Liver (tissue), 9 donors: ENCODE measurements around the gene BATF. TPM values are rescaled to one million over a fixed set of nuclear protein-coding genes. Genes with fewer than 3 reads are reported as not detected.

Experiments used
- DNase-seq: peaks from one replicate; pipeline ENCODE4 v3.0.0-alpha.2; 2017; ENCODE audit warnings: low spot score
- H3K27ac ChIP-seq, 2 donors: one replicate each; pipeline ENCODE4 v1.7.0; 2013; ENCODE audit warnings: inconsistent platforms in 2 of 2, low read length in 2 of 2, control low read depth in 1 of 2, low read depth in 1 of 2, mild to moderate bottlenecking in 1 of 2
- H3K27me3 ChIP-seq, 4 donors: one replicate each; pipeline versions ENCODE4 v1.6.1 to v1.7.0; 2013; ENCODE audit warnings: low read length in 3 of 4, inconsistent platforms in 1 of 4, mild to moderate bottlenecking in 1 of 4, moderate library complexity in 1 of 4; ENCODE audit not compliant: control insufficient read depth in 4 of 4, insufficient read depth in 4 of 4
- H3K36me3 ChIP-seq, 4 donors: one replicate each; pipeline versions ENCODE4 v1.6.1 to v1.7.0; 2013; ENCODE audit warnings: low read length in 3 of 4, mild to moderate bottlenecking in 3 of 4, low read depth in 1 of 4, moderate library complexity in 1 of 4; ENCODE audit not compliant: control insufficient read depth in 4 of 4, insufficient read depth in 3 of 4
- H3K4me1 ChIP-seq, 4 donors: one replicate each; pipeline versions ENCODE4 v1.6.1 to v1.7.0; 2013; ENCODE audit warnings: low read length in 3 of 4, mild to moderate bottlenecking in 3 of 4, moderate library complexity in 1 of 4; ENCODE audit not compliant: control insufficient read depth in 4 of 4, insufficient read depth in 4 of 4
- H3K4me3 ChIP-seq, 3 donors: one replicate each; pipeline versions ENCODE4 v1.6.1 to v1.7.0; 2013; ENCODE audit warnings: low read length in 3 of 3, control low read depth in 1 of 3, low read depth in 1 of 3, mild to moderate bottlenecking in 1 of 3
- H3K9ac ChIP-seq, 2 donors: one replicate each; pipeline ENCODE4 v1.7.0; 2013; ENCODE audit warnings: low read length in 2 of 2, mild to moderate bottlenecking in 2 of 2, moderate library complexity in 2 of 2, control low read depth in 1 of 2, low read depth in 1 of 2
- H3K9me3 ChIP-seq, 4 donors: one replicate each; pipeline versions ENCODE4 v1.6.1 to v1.7.0; 2013; ENCODE audit warnings: low read length in 3 of 4; ENCODE audit not compliant: control insufficient read depth in 4 of 4
- ATF3 ChIP-seq: IDR thresholded peaks from 2 replicates; pipeline ENCODE4 v1.6.1; 2016; ENCODE audit warnings: antibody characterized with exemption
- CTCF ChIP-seq: fragments of 150-350 bp; IDR thresholded peaks from 2 replicates; pipeline ENCODE4 v1.5.1; 2017; ENCODE audit warnings: improper control_type of control experiment, low read depth, low read length; ENCODE audit not compliant: missing input control
- EGR1 ChIP-seq, 2 donors: IDR thresholded peaks; 2 replicates each; pipeline ENCODE4 v1.6.1; 2016 to 2018; ENCODE audit warnings: antibody characterized with exemption in 2 of 2, low read depth in 2 of 2
- FOXA1 ChIP-seq: IDR thresholded peaks from 2 replicates; pipeline ENCODE4 v1.6.1; 2016; ENCODE audit warnings: antibody characterized with exemption
- HNF4A ChIP-seq, 2 donors: conservative IDR thresholded peaks; 2 replicates each; pipeline ENCODE4 v1.6.1; 2016; ENCODE audit warnings: antibody characterized with exemption in 2 of 2, mild to moderate bottlenecking in 2 of 2
- HNF4G ChIP-seq: IDR thresholded peaks from 2 replicates; pipeline ENCODE4 v1.6.1; 2016; ENCODE audit warnings: antibody characterized with exemption
- JUND ChIP-seq, 2 donors: IDR thresholded peaks; 2 replicates each; pipeline ENCODE4 v1.6.1; 2016; ENCODE audit warnings: antibody characterized with exemption in 2 of 2
- MAX ChIP-seq: IDR thresholded peaks from 2 replicates; pipeline ENCODE4 v1.6.1; 2016; ENCODE audit warnings: antibody characterized with exemption
- NR2F2 ChIP-seq: IDR thresholded peaks from 2 replicates; pipeline ENCODE4 v1.6.1; 2016; ENCODE audit warnings: antibody characterized with exemption
- RAD21 ChIP-seq, 2 donors: IDR thresholded peaks; 2 replicates each; pipeline ENCODE4 v1.6.1; 2016; ENCODE audit warnings: antibody characterized with exemption in 2 of 2, mild to moderate bottlenecking in 2 of 2
- RXRA ChIP-seq, 2 donors: IDR thresholded peaks; 2 replicates each; pipeline ENCODE4 v1.6.1; 2017 to 2018; ENCODE audit warnings: antibody characterized with exemption in 2 of 2, mild to moderate bottlenecking in 1 of 2
- SP1 ChIP-seq: IDR thresholded peaks from 2 replicates; pipeline ENCODE4 v1.6.1; 2018; ENCODE audit warnings: antibody characterized with exemption, mild to moderate bottlenecking
- TAF1 ChIP-seq: conservative IDR thresholded peaks from 2 replicates; pipeline ENCODE4 v1.6.1; 2016; ENCODE audit warnings: antibody characterized with exemption, mild to moderate bottlenecking
- ZBTB33 ChIP-seq: IDR thresholded peaks from 2 replicates; pipeline ENCODE4 v1.6.1; 2016; ENCODE audit warnings: antibody characterized with exemption
- WGBS: extraction: QIAGEN DNeasy Blood & Tissue Kit; methylation state at CpG from one replicate; pipeline ENCODE4 v1.1.7; 2013; 5-methylcytosine and 5-hydroxymethylcytosine counted together
- polyA plus RNA-seq, 2 donors: library from polyadenylated mRNA; stranded (reverse) in 1 of 2; unstranded in 1 of 2; fragments of 200-250 nt in 1 of 2; fragments of >200 nt in 1 of 2; fragmentation: Nextera tagmentation in 1 of 2; extraction: Ambion mirVana in 1 of 2; gene quantifications; one replicate each; pipeline versions ENCODE4 v1.2.1 to v1.2.3, GENCODE V29; 2013 to 2015
- total RNA-seq, 2 donors: library from RNA; depleted of rRNA; stranded (reverse); fragments of >200 nt; gene quantifications; one replicate each; pipeline ENCODE4 v1.2.3, GENCODE V29; 2014
- donor health status: healthy.
- donor health status: healthy.
- donor health status: healthy.
- donor health status: healthy.
- donor health status: healthy.

The BATF gene
- total and polyA plus RNA-seq, 4 donors = 0.77 to 2.1 (median 1.0) TPM

GRCh38 chr14:75504411-75504810 lies 17.9 kb upstream of the BATF start:
- Histone ChIP-seq H3K9ac (no peak overlapping the region), H3K36me3 (no peaks in the 10 kb centered on the region), H3K9me3 (peaks cover 0 to 4% (median 0%) of the 10 kb centered on the region in 4 donors), H3K27me3 (no peaks in the 10 kb centered on the region), H3K27ac (no peak overlapping the region), H3K4me1 (no peaks in the 10 kb centered on the region), H3K4me3 (no peak overlapping the region)
- WGBS = 99% methylated on average over 1 of the region's 1 CpG
- no peak for DNase-seq
- TF ChIP-seq CTCF = no peak
- no peak for TF ChIP-seq EGR1 (IDR thresholded peaks at IDR 0.05; ENCODE audit: low read depth in 2 of 2)
- TF ChIP-seq NR2F2 = no peak

- Histone ChIP-seq H3K36me3 (no peaks in the 10 kb centered on the region), H3K4me3 (no peak overlapping the region), H3K4me1 (no peaks in the 10 kb centered on the region), H3K9me3 (peaks cover 0 to 11% (median 1%) of the 10 kb centered on the region in 4 donors), H3K27me3 (no peaks in the 10 kb centered on the region), H3K9ac (no peak overlapping the region), H3K27ac (no peak overlapping the region)
- 88% methylated on average over 1 of the region's 1 CpG for WGBS
- no peak for TF ChIP-seq RXRA (IDR thresholded peaks at IDR 0.05)
- no peak for DNase-seq
These were observed 15.3 kb upstream of the BATF start for GRCh38 chr14:75506930-75507329.

- H3K4me3 ChIP-seq = no peak overlapping the region
- no peaks in the 10 kb centered on the region for H3K36me3 ChIP-seq
- no peaks in the 10 kb centered on the region for H3K27me3 ChIP-seq
- peaks cover 0 to 2% (median under 1%) of the 10 kb centered on the region in 4 donors for H3K4me1 ChIP-seq
- no peak for DNase-seq
- 91% methylated on average over 1 of the region's 1 CpG for WGBS
- peaks cover 0 to 13% (median 1%) of the 10 kb centered on the region in 4 donors for H3K9me3 ChIP-seq
- H3K9ac ChIP-seq = no peak overlapping the region
- H3K27ac ChIP-seq = no peak overlapping the region
- TF ChIP-seq HNF4G (no peak), SP1 (no peak)
These were observed 11.7 kb upstream of the BATF start for GRCh38 chr14:75510547-75510946.

- Histone ChIP-seq H3K27ac (no peak overlapping the region), H3K27me3 (no peaks in the 10 kb centered on the region), H3K4me3 (no peak overlapping the region), H3K4me1 (peaks cover 0 to 3% (median 1%) of the 10 kb centered on the region in 4 donors), H3K9ac (no peak overlapping the region), H3K9me3 (peaks cover 0 to 13% (median 1%) of the 10 kb centered on the region in 4 donors), H3K36me3 (no peaks in the 10 kb centered on the region)
- no peak for DNase-seq
- TF ChIP-seq MAX = no peak
- no peak for TF ChIP-seq EGR1 (IDR thresholded peaks at IDR 0.05; ENCODE audit: low read depth in 2 of 2)
- TF ChIP-seq RAD21 (IDR thresholded peaks at IDR 0.05) = no peak
- no peak for TF ChIP-seq ATF3
- TF ChIP-seq FOXA1 = no peak
- TF ChIP-seq HNF4A (conservative IDR thresholded peaks at IDR 0.05) = no peak
- no peak for TF ChIP-seq CTCF
- TF ChIP-seq RXRA (IDR thresholded peaks at IDR 0.05) = no peak
- no peak for TF ChIP-seq TAF1
- TF ChIP-seq ZBTB33 = no peak
- TF ChIP-seq JUND (IDR thresholded peaks at IDR 0.05) = no peak
- no peak for TF ChIP-seq HNF4G
These were observed 11.1 kb upstream of the BATF start for GRCh38 chr14:75511201-75511600.
